CD14-positive monocyte (primary cell): ENCODE data around the gene C17orf100. TPM values are rescaled to one million over a fixed set of nuclear protein-coding genes. Genes with fewer than 3 reads are reported as not detected.
A peak's percentile ranks its signal among the peaks of the same experiment; 100 is the strongest.

Experiments used
- DNase-seq, 3 donors: peaks; one replicate each; pipeline ENCODE4 v3.0.0-alpha.2; 2011 to 2022
- H2AFZ ChIP-seq: 2 replicates; pipeline ENCODE4 v1.6.0; 2012; ENCODE audit warnings: mild to moderate bottlenecking, low read depth, low read length, inconsistent platforms; ENCODE audit not compliant: insufficient read depth, poor library complexity, severe bottlenecking
- H3K27ac ChIP-seq, 2 donors: 1 replicate in 1 of 2; 2 replicates in 1 of 2; pipeline ENCODE4 v1.5.1; 2012 to 2013; ENCODE audit warnings: low read length in 2 of 2, control low read depth in 1 of 2, inconsistent platforms in 1 of 2, low read depth in 1 of 2, mild to moderate bottlenecking in 1 of 2
- H3K27me3 ChIP-seq, 2 donors: one replicate each; pipeline versions ENCODE4 v1.6.0 to v1.6.1; 2011 to 2013; ENCODE audit warnings: low read length in 2 of 2; ENCODE audit not compliant: control insufficient read depth in 2 of 2, insufficient read depth in 2 of 2
- H3K36me3 ChIP-seq, 2 donors: replicated peaks in 1 of 2; 1 replicate in 1 of 2; 2 replicates in 1 of 2; pipeline versions ENCODE4 v1.5.1 to v1.6.1; 2012 to 2013; ENCODE audit warnings: low read length in 2 of 2, control low read depth in 1 of 2, inconsistent platforms in 1 of 2, mild to moderate bottlenecking in 1 of 2; ENCODE audit not compliant: insufficient read depth in 2 of 2, control insufficient read depth in 1 of 2
- H3K4me1 ChIP-seq, 2 donors: 1 replicate in 1 of 2; 2 replicates in 1 of 2; pipeline versions ENCODE4 v1.5.1 to v1.6.1; 2012 to 2013; ENCODE audit warnings: low read length in 2 of 2, control low read depth in 1 of 2, inconsistent platforms in 1 of 2, mild to moderate bottlenecking in 1 of 2, moderate library complexity in 1 of 2; ENCODE audit not compliant: insufficient read depth in 2 of 2, control insufficient read depth in 1 of 2
- H3K4me2 ChIP-seq: replicated peaks from 2 replicates; pipeline ENCODE3; 2012; ENCODE audit warnings: low read length, moderate library complexity, mild to moderate bottlenecking; ENCODE audit not compliant: poor library complexity, severe bottlenecking; ENCODE audit errors: extremely low read depth
- H3K4me3 ChIP-seq, 3 experiments: fragments of 200-600 bp in 1 of 3; sonication (generic) in 1 of 3; replicated peaks in 1 of 3; 1 replicate in 2 of 3; 2 replicates in 1 of 3; pipeline ENCODE4 v1.5.1; 2011 to 2013; ENCODE audit warnings: low read length in 3 of 3, mild to moderate bottlenecking in 3 of 3, control low read depth in 2 of 3, low read depth in 2 of 3, inconsistent platforms in 1 of 3, moderate library complexity in 1 of 3
- H3K79me2 ChIP-seq: 2 replicates; pipeline ENCODE4 v1.6.0; 2012; ENCODE audit warnings: mild to moderate bottlenecking, control low read depth, inconsistent platforms, low read length, moderate library complexity; ENCODE audit not compliant: insufficient read depth
- H3K9ac ChIP-seq: 2 replicates; pipeline ENCODE4 v1.6.0; 2017; ENCODE audit warnings: low read length, mild to moderate bottlenecking; ENCODE audit not compliant: insufficient read depth, poor library complexity, severe bottlenecking
- H3K9me3 ChIP-seq, 2 donors: replicated peaks in 1 of 2; 1 replicate in 1 of 2; 2 replicates in 1 of 2; pipeline versions ENCODE4 v1.5.1 to v1.6.1; 2012 to 2013; ENCODE audit warnings: low read length in 2 of 2, control low read depth in 1 of 2; ENCODE audit not compliant: control insufficient read depth in 1 of 2, insufficient read depth in 1 of 2
- H4K20me1 ChIP-seq: 2 replicates; pipeline ENCODE4 v1.6.0; 2012; ENCODE audit warnings: mild to moderate bottlenecking, low read length, control low read depth, moderate library complexity; ENCODE audit not compliant: insufficient read depth
- H3K27ac Mint-ChIP-seq, 7 donors: one replicate each; pipeline ENCODE4 v1.8.0; 2020; ENCODE audit warnings: mild to moderate bottlenecking in 7 of 7, mixed read lengths in 7 of 7, moderate library complexity in 6 of 7, inconsistent platforms in 2 of 7
- H3K27me3 Mint-ChIP-seq, 3 donors: one replicate each; pipeline ENCODE4 v1.8.0; 2021 to 2022; ENCODE audit warnings: low read depth in 3 of 3, mild to moderate bottlenecking in 3 of 3, mixed read lengths in 3 of 3, moderate library complexity in 3 of 3, inconsistent platforms in 1 of 3
- H3K36me3 Mint-ChIP-seq, 2 donors: one replicate each; pipeline ENCODE4 v1.8.0; 2020; ENCODE audit warnings: mixed read lengths in 2 of 2, inconsistent platforms in 1 of 2, mild to moderate bottlenecking in 1 of 2
- H3K4me1 Mint-ChIP-seq: one replicate; pipeline ENCODE4 v1.8.0; 2020; ENCODE audit warnings: mild to moderate bottlenecking, mixed read lengths
- H3K4me3 Mint-ChIP-seq, 2 donors: one replicate each; pipeline ENCODE4 v1.8.0; 2020; ENCODE audit warnings: mild to moderate bottlenecking in 2 of 2, mixed read lengths in 2 of 2, moderate library complexity in 1 of 2
- H3K9me3 Mint-ChIP-seq, 7 donors: one replicate each; pipeline ENCODE4 v1.8.0; 2020 to 2022; ENCODE audit warnings: mixed read lengths in 7 of 7, mild to moderate bottlenecking in 6 of 7, moderate library complexity in 6 of 7, inconsistent platforms in 2 of 7
- WGBS: methylation state at CpG from one replicate; pipeline ENCODE4 v1.1.5; 2013; ENCODE audit warnings: missing lambda C conversion rate; ENCODE audit not compliant: insufficient coverage; 5-methylcytosine and 5-hydroxymethylcytosine counted together
- intact Hi-C, 2 donors: fragments of 100-400 bp; cut with micrococcal nuclease; formaldehyde crosslinking; loops; one replicate each; pipeline versions ENCODE4 v1.15.0 to v1.15.1; 2023
- polyA plus RNA-seq, 3 donors: library from polyadenylated mRNA; depleted of rRNA in 1 of 3; unstranded in 2 of 3; stranded (reverse) in 1 of 3; fragments of 300-500 nt in 2 of 3; fragments of >200 nt in 1 of 3; fragmentation: Illumina TruSeq in 2 of 3; gene quantifications; 1 replicate in 2 of 3; 2 replicates in 1 of 3; pipeline ENCODE4 v1.2.3, GENCODE V29; 2012 to 2021
- small RNA-seq: library from RNA; depleted of rRNA; stranded (forward); fragments of <200 nt; gene quantifications from one replicate; pipeline ENCODE3, GENCODE V24; 2012; ENCODE audit warnings: low read depth; ENCODE audit not compliant: insufficient read length
- TF ChIP-seq, protein P1 (sequence below): fragments of 200-600 bp; IDR thresholded peaks from one replicate; pipeline ENCODE4 v1.8.0; 2022; ENCODE audit warnings: antibody characterized with exemption, mild to moderate bottlenecking

The C17orf100 gene
- polyA plus RNA-seq, 3 donors, result 0.51 to 1.8 (median 1.2) TPM

- Histone ChIP-seq H3K27me3 (peaks cover 0 to 3% of the 10 kb centered on the region in 2 donors), H3K79me2 (no peaks in the 10 kb centered on the region), H4K20me1 (no peaks in the 10 kb centered on the region), H3K36me3 (no peaks in the 10 kb centered on the region), H3K4me2 (no peak overlapping the region), H3K4me3 (no peak overlapping the region), H3K27ac (no peak overlapping the region), H2AFZ (peak overlapping the region; percentile 29), H3K9ac (no peak overlapping the region), H3K9me3 (no peaks in the 10 kb centered on the region), H3K4me1 (no peaks in the 10 kb centered on the region)
- Mint-ChIP-seq H3K9me3 (peaks cover 0 to 2% (median 0%) of the 10 kb centered on the region in 7 donors), H3K4me3 (no peak overlapping the region), H3K36me3 (no peaks in the 10 kb centered on the region), H3K27ac (no peak overlapping the region), H3K4me1 (peaks cover 6% of the 10 kb centered on the region), H3K27me3 (peaks cover 3 to 15% (median 13%) of the 10 kb centered on the region in 3 donors)
- intact Hi-C loops, result no loop called here
- TF ChIP-seq, protein P1, sequence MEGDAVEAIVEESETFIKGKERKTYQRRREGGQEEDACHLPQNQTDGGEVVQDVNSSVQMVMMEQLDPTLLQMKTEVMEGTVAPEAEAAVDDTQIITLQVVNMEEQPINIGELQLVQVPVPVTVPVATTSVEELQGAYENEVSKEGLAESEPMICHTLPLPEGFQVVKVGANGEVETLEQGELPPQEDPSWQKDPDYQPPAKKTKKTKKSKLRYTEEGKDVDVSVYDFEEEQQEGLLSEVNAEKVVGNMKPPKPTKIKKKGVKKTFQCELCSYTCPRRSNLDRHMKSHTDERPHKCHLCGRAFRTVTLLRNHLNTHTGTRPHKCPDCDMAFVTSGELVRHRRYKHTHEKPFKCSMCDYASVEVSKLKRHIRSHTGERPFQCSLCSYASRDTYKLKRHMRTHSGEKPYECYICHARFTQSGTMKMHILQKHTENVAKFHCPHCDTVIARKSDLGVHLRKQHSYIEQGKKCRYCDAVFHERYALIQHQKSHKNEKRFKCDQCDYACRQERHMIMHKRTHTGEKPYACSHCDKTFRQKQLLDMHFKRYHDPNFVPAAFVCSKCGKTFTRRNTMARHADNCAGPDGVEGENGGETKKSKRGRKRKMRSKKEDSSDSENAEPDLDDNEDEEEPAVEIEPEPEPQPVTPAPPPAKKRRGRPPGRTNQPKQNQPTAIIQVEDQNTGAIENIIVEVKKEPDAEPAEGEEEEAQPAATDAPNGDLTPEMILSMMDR, result peak; percentile 37
- peak in 2 of 3 donors; percentile 14 to 20 for DNase-seq
- WGBS, result 8% methylated on average over 10 of the region's 11 CpGs
Measured at GRCh38 chr17:6701719-6702118, 50.2 kb downstream of the C17orf100 start.

DNA sequence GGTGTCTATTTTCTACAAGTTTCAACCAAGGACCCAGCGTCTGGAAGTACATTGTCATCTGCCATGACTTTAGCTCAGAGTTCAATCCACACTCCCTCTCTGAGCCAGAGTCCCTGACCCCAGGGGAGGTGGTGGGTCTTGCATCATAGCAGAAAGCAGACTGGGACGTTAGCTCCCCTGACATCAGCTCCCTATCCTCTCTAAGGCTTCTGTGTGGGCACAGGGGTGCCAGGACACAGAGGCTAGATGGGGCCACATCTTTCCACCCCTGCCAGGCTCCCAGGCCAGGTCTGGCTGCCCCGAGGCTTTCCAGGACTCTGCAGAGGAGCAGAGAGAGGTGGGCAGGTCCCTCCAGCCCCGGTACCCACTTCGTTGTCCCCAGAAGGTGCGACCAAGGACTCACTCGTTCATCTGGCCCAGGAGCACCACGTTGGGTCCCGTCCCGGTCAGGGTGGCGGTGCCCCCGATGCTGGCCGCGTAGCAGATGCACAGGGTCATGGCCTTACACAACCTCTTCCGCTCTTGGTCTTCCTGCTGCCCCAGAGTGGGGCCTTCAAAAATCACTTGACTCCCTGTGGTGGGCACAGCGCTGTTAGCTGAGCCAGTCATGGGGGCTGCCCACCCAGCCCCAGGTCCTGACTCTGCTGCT, 51.1 kb downstream of the C17orf100 start:
- Histone ChIP-seq H4K20me1 (no peaks in the 10 kb centered on the region), H3K27me3 (peaks cover 0 to 3% of the 10 kb centered on the region in 2 donors), H3K27ac (no peak overlapping the region), H3K79me2 (no peaks in the 10 kb centered on the region), H3K4me2 (no peak overlapping the region), H3K36me3 (no peaks in the 10 kb centered on the region), H2AFZ (no peak overlapping the region), H3K4me1 (no peaks in the 10 kb centered on the region), H3K4me3 (no peak overlapping the region), H3K9ac (no peak overlapping the region), H3K9me3 (no peaks in the 10 kb centered on the region)
- Mint-ChIP-seq H3K36me3 (no peaks in the 10 kb centered on the region), H3K27ac (peak overlapping the region in 1 of 7 donors; percentile 53), H3K4me3 (no peak overlapping the region), H3K9me3 (peaks cover 0 to 2% (median 0%) of the 10 kb centered on the region in 7 donors), H3K27me3 (peaks cover 3 to 20% (median 15%) of the 10 kb centered on the region in 3 donors), H3K4me1 (peaks cover 6% of the 10 kb centered on the region)
- intact Hi-C loops, result no loop called here
- 88% methylated on average over 15 of the region's 16 CpGs for WGBS
- no peak for DNase-seq
- TF ChIP-seq, protein P1, result no peak

Small RNA genes lying within 50 kb of the gene (small RNA-seq; reads per million reads assigned to genes)
- gene MIR4520-1, result not detected

Other genes starting within 250 kb of the C17orf100 start
- not detected for gene AIPL1, start 216.6 kb upstream of the C17orf100 start, polyA plus RNA-seq
- gene PIMREG, start 207.3 kb upstream of the C17orf100 start, polyA plus RNA-seq, result not detected
- under 1 TPM in 1 of 3 donors, not detected in 2; 0.29 TPM for gene PITPNM3, start 95.2 kb upstream of the C17orf100 start, polyA plus RNA-seq
- gene KIAA0753, start 11.1 kb upstream of the C17orf100 start, polyA plus RNA-seq, result 1 to 10 TPM; 1.7 to 6.6 (median 3.5) TPM
- gene TXNDC17, start 10.7 kb upstream of the C17orf100 start, polyA plus RNA-seq, result 100 to 1,000 TPM in 2 of 3 donors, 10 to 100 TPM in 1; 88.8 to 357 (median 319) TPM
- 10 to 100 TPM in 2 of 3 donors, 1 to 10 TPM in 1; 6.8 to 38.2 (median 33.6) TPM for gene MED31, start 157 bp upstream of the C17orf100 start, polyA plus RNA-seq
- not detected for gene SLC13A5, start 61.6 kb downstream of the C17orf100 start, polyA plus RNA-seq
- gene XAF1, start 104.3 kb downstream of the C17orf100 start, polyA plus RNA-seq, result 10 to 100 TPM; 28.4 to 45.9 (median 31.9) TPM
- gene FBXO39, start 124.5 kb downstream of the C17orf100 start, polyA plus RNA-seq, result under 1 TPM in 1 of 3 donors, not detected in 2; 0.12 TPM
- not detected for gene TEKT1, start 180.0 kb downstream of the C17orf100 start, polyA plus RNA-seq